Astrocyte (in vitro differentiated cells and primary cell): Measurements from ENCODE around the gene HSPA12B. TPM values are rescaled to one million over a fixed set of nuclear protein-coding genes. Genes with fewer than 3 reads are reported as not detected.

Source experiments
- DNase-seq: peaks from one replicate; pipeline ENCODE4 v3.0.0-alpha.2; 2010; ENCODE audit warnings: low read depth
- FAIRE-seq: peaks from 2 replicates; lab custom pipeline; 2011; peaks lifted over from hg19 to GRCh38; lab: Jason Lieb, UNC
- H2AFZ ChIP-seq: 2 replicates; pipeline ENCODE4 v1.6.0; 2012; ENCODE audit warnings: low read depth, low read length, inconsistent platforms
- H3K27ac ChIP-seq: 2 replicates; pipeline ENCODE4 v1.5.1; 2011; ENCODE audit warnings: low read depth, low read length, inconsistent platforms
- H3K27me3 ChIP-seq: 2 replicates; pipeline ENCODE4 v1.6.0; 2011; ENCODE audit warnings: low read length, inconsistent platforms; ENCODE audit not compliant: insufficient read depth
- H3K36me3 ChIP-seq: 2 replicates; pipeline ENCODE4 v1.5.1; 2011; ENCODE audit warnings: low read length, inconsistent platforms; ENCODE audit not compliant: insufficient read depth
- H3K4me1 ChIP-seq: 2 replicates; pipeline ENCODE4 v1.5.1; 2011; ENCODE audit warnings: low read length, inconsistent platforms; ENCODE audit not compliant: insufficient read depth
- H3K4me2 ChIP-seq: 2 replicates; pipeline ENCODE4 v1.6.0; 2012; ENCODE audit warnings: low read length, inconsistent platforms
- H3K4me3 ChIP-seq: 2 replicates; pipeline ENCODE4 v1.5.1; 2011; ENCODE audit warnings: low read depth, mild to moderate bottlenecking, low read length, inconsistent platforms; ENCODE audit not compliant: insufficient read depth
- H3K79me2 ChIP-seq: 2 replicates; pipeline ENCODE4 v1.6.0; 2012; ENCODE audit warnings: mild to moderate bottlenecking, low read length, inconsistent platforms; ENCODE audit not compliant: insufficient read depth
- H3K9ac ChIP-seq: 2 replicates; pipeline ENCODE4 v1.6.0; 2012; ENCODE audit warnings: mild to moderate bottlenecking, low read length, inconsistent platforms
- H3K9me3 ChIP-seq: 2 replicates; pipeline ENCODE4 v1.5.1; 2012; ENCODE audit warnings: low read depth, mild to moderate bottlenecking, low read length, inconsistent platforms; ENCODE audit not compliant: insufficient read depth
- H4K20me1 ChIP-seq: 2 replicates; pipeline ENCODE4 v1.6.0; 2012; ENCODE audit warnings: low read length, inconsistent platforms; ENCODE audit not compliant: insufficient read depth
- H3K27ac Mint-ChIP-seq: one replicate; pipeline ENCODE4 v1.8.0; 2021; ENCODE audit warnings: mild to moderate bottlenecking, mixed read lengths; ENCODE audit not compliant: unreplicated experiment
- H3K27me3 Mint-ChIP-seq: one replicate; pipeline ENCODE4 v1.8.0; 2021; ENCODE audit warnings: low read depth, mixed read lengths; ENCODE audit not compliant: unreplicated experiment
- H3K36me3 Mint-ChIP-seq: one replicate; pipeline ENCODE4 v1.8.0; 2021; ENCODE audit warnings: low read depth, mixed read lengths; ENCODE audit not compliant: unreplicated experiment
- H3K4me1 Mint-ChIP-seq: one replicate; pipeline ENCODE4 v1.8.0; 2021; ENCODE audit warnings: low read depth, mixed read lengths; ENCODE audit not compliant: unreplicated experiment
- H3K4me3 Mint-ChIP-seq: one replicate; pipeline ENCODE4 v1.8.0; 2021; ENCODE audit warnings: mild to moderate bottlenecking, moderate library complexity, mixed read lengths; ENCODE audit not compliant: unreplicated experiment
- H3K9me3 Mint-ChIP-seq: one replicate; pipeline ENCODE4 v1.8.0; 2021; ENCODE audit warnings: mild to moderate bottlenecking, mixed read lengths; ENCODE audit not compliant: unreplicated experiment
- CTCF ChIP-seq: IDR thresholded peaks from 2 replicates; pipeline ENCODE4 v1.5.1; 2011; ENCODE audit warnings: low read depth, mild to moderate bottlenecking, inconsistent platforms, low read length, moderate library complexity; ENCODE audit not compliant: insufficient read depth
- EZH2 ChIP-seq: IDR thresholded peaks from 2 replicates; pipeline ENCODE4 v1.6.1; 2012; ENCODE audit warnings: mild to moderate bottlenecking, low read length, inconsistent platforms; ENCODE audit not compliant: insufficient read depth
- total RNA-seq: library from RNA; stranded (reverse); gene quantifications from 2 replicates; pipeline ENCODE4 v1.2.1, GENCODE V29; 2021

The HSPA12B gene
- total RNA-seq, 1 donor from 2014 or later: not detected

- H3K27ac ChIP-seq: no peak overlapping the region
- peak overlapping the region; percentile 73 for H2AFZ ChIP-seq
- Mint-ChIP-seq H3K4me3 (no peak overlapping the region), H3K27me3 (peaks cover 41% of the 10 kb centered on the region), H3K27ac (peak overlapping the region; percentile 12), H3K4me1 (peaks cover 4% of the 10 kb centered on the region), H3K36me3 (no peaks in the 10 kb centered on the region), H3K9me3 (peaks cover 2% of the 10 kb centered on the region)
- H3K9ac ChIP-seq: no peak overlapping the region
- FAIRE-seq (no peak), DNase-seq (peak; percentile 89)
- H3K4me2 ChIP-seq: peak overlapping the region; percentile 69
- H3K9me3 ChIP-seq: no peaks in the 10 kb centered on the region
- H3K27me3 ChIP-seq: no peaks in the 10 kb centered on the region
- H3K79me2 ChIP-seq: no peaks in the 10 kb centered on the region
- H3K4me3 ChIP-seq: no peak overlapping the region
- no peaks in the 10 kb centered on the region for H3K36me3 ChIP-seq
- TF ChIP-seq CTCF (peak; percentile 20), EZH2 (no peak)
- peaks cover 15% of the 10 kb centered on the region for H3K4me1 ChIP-seq
- no peaks in the 10 kb centered on the region for H4K20me1 ChIP-seq
Observed at GRCh38 chr20:3686867-3687321, 45.6 kb upstream of the HSPA12B start.

GRCh38 chr20:3687655-3688054 lies 44.8 kb upstream of the HSPA12B start:
- Histone ChIP-seq H3K4me2 (peak overlapping the region; percentile 69), H2AFZ (no peak overlapping the region), H3K27ac (no peak overlapping the region), H3K9ac (no peak overlapping the region), H3K4me3 (no peak overlapping the region), H4K20me1 (no peaks in the 10 kb centered on the region), H3K79me2 (no peaks in the 10 kb centered on the region), H3K36me3 (no peaks in the 10 kb centered on the region), H3K27me3 (no peaks in the 10 kb centered on the region), H3K4me1 (peaks cover 12% of the 10 kb centered on the region), H3K9me3 (no peaks in the 10 kb centered on the region)
- DNase-seq (peak; percentile 47), FAIRE-seq (no peak)
- peaks cover 4% of the 10 kb centered on the region for H3K4me1 Mint-ChIP-seq
- no peak for TF ChIP-seq EZH2
- no peak for TF ChIP-seq CTCF
- H3K9me3 Mint-ChIP-seq: peaks cover 2% of the 10 kb centered on the region
- H3K27me3 Mint-ChIP-seq: peaks cover 39% of the 10 kb centered on the region
- no peaks in the 10 kb centered on the region for H3K36me3 Mint-ChIP-seq
- no peak overlapping the region for H3K27ac Mint-ChIP-seq
- no peak overlapping the region for H3K4me3 Mint-ChIP-seq

- H2AFZ ChIP-seq: no peak overlapping the region
- H3K27ac ChIP-seq: no peak overlapping the region
- Mint-ChIP-seq H3K36me3 (no peaks in the 10 kb centered on the region), H3K27me3 (peaks cover 32% of the 10 kb centered on the region), H3K4me3 (no peak overlapping the region), H3K4me1 (peaks cover 4% of the 10 kb centered on the region), H3K9me3 (peaks cover 2% of the 10 kb centered on the region), H3K27ac (no peak overlapping the region)
- no peak overlapping the region for H3K4me2 ChIP-seq
- H3K4me3 ChIP-seq: no peak overlapping the region
- no peaks in the 10 kb centered on the region for H3K27me3 ChIP-seq
- peaks cover 12% of the 10 kb centered on the region for H3K4me1 ChIP-seq
- FAIRE-seq (no peak), DNase-seq (no peak)
- TF ChIP-seq CTCF: no peak
- no peak for TF ChIP-seq EZH2
- no peaks in the 10 kb centered on the region for H4K20me1 ChIP-seq
- H3K36me3 ChIP-seq: no peaks in the 10 kb centered on the region
- H3K9me3 ChIP-seq: no peaks in the 10 kb centered on the region
- no peak overlapping the region for H3K9ac ChIP-seq
- no peaks in the 10 kb centered on the region for H3K79me2 ChIP-seq
Observed at GRCh38 chr20:3689978-3690377, 42.5 kb upstream of the HSPA12B start.
